IMR-90 (cell line): ENCODE results near the gene SENP5. TPM values are rescaled to one million over a fixed set of nuclear protein-coding genes. Genes with fewer than 3 reads are reported as not detected.
"Not testable (repeated sequence)": the region's sequence is repeated elsewhere in the genome, so short reads cannot be mapped to it uniquely, and the experiment has no call there.

ENCODE experiments used
- ATAC-seq: fragments of 200-7000 bp; cut with Tn5 transposase; 2 replicates; pipeline ENCODE4 v1.9.1; 2020; ENCODE audit warnings: low read depth, mild to moderate bottlenecking, moderate library complexity
- BruUV-seq: library from RNA; stranded (reverse); fragments of 400-500 nt; replicated peaks from 2 replicates; lab custom pipeline; 2021; lab: Mats Ljungman, UMichigan
- CTCF ChIA-PET: fragments of 300-600 bp; formaldehyde crosslinking; extraction: SDS; loops from one replicate; lab custom pipeline; 2021; ENCODE audit warnings: antibody characterized with exemption; lab: Yijun Ruan, JAX
- POLR2A ChIA-PET: fragments of 300-600 bp; sonication (Branson Sonifier 250); formaldehyde crosslinking; loops from one replicate; lab custom pipeline; 2022; ENCODE audit warnings: antibody characterized with exemption; ENCODE audit not compliant: unreplicated experiment; lab: Charles Lee
- DNase-seq: peaks from one replicate; pipeline ENCODE4 v3.0.0; 2013
- H2AFZ ChIP-seq: replicated peaks from 2 replicates; pipeline ENCODE3; 2013; ENCODE audit warnings: low read length, mild to moderate bottlenecking; ENCODE audit not compliant: poor library complexity
- H2AK5ac ChIP-seq: 2 replicates; pipeline ENCODE4 v1.6.1; 2013; ENCODE audit warnings: low read depth, low read length, inconsistent platforms
- H2AK9ac ChIP-seq: replicated peaks from 2 replicates; pipeline ENCODE3; 2013; ENCODE audit warnings: mild to moderate bottlenecking, low read depth, low read length, moderate library complexity; ENCODE audit not compliant: poor library complexity
- H2BK120ac ChIP-seq: 2 replicates; pipeline ENCODE4 v1.6.1; 2013; ENCODE audit warnings: low read depth, low read length, inconsistent platforms
- H2BK15ac ChIP-seq: 3 replicates; pipeline ENCODE4 v1.6.1; 2013; ENCODE audit warnings: low read depth, low read length, inconsistent platforms
- H2BK20ac ChIP-seq: 2 replicates; pipeline ENCODE4 v1.6.1; 2013; ENCODE audit warnings: low read depth, mild to moderate bottlenecking, inconsistent platforms, low read length, moderate library complexity
- H2BK5ac ChIP-seq: 2 replicates; pipeline ENCODE4 v1.6.1; 2013; ENCODE audit warnings: mild to moderate bottlenecking, low read depth, low read length, inconsistent platforms; ENCODE audit not compliant: poor library complexity, severe bottlenecking
- H3K14ac ChIP-seq: replicated peaks from 2 replicates; pipeline ENCODE4 v1.6.1; 2013; ENCODE audit warnings: low read depth, low read length, inconsistent platforms
- H3K18ac ChIP-seq: 2 replicates; pipeline ENCODE4 v1.6.1; 2013; ENCODE audit warnings: low read depth, low read length, control low read depth
- H3K23ac ChIP-seq: 2 replicates; pipeline ENCODE4 v1.6.1; 2013; ENCODE audit warnings: low read depth, low read length, inconsistent platforms
- H3K27ac ChIP-seq: 2 replicates; pipeline ENCODE4 v1.5.1; 2013; ENCODE audit warnings: mild to moderate bottlenecking, control low read depth, low read length; ENCODE audit not compliant: insufficient read depth
- H3K27me3 ChIP-seq: 2 replicates; pipeline ENCODE4 v1.6.1; 2013; ENCODE audit warnings: low read length; ENCODE audit not compliant: control insufficient read depth, insufficient read depth
- H3K36me3 ChIP-seq: 2 replicates; pipeline ENCODE4 v1.6.1; 2013; ENCODE audit warnings: low read length, mixed read lengths; ENCODE audit not compliant: control insufficient read depth, insufficient read depth
- H3K4ac ChIP-seq: 2 replicates; pipeline ENCODE4 v1.6.1; 2013; ENCODE audit warnings: low read depth, low read length, inconsistent platforms
- H3K4me1 ChIP-seq: 2 replicates; pipeline ENCODE4 v1.6.1; 2013; ENCODE audit warnings: low read length, mixed read lengths; ENCODE audit not compliant: control insufficient read depth, insufficient read depth
- H3K4me2 ChIP-seq: 2 replicates; pipeline ENCODE4 v1.6.1; 2013; ENCODE audit warnings: low read depth, mild to moderate bottlenecking, control low read depth, low read length, moderate library complexity
- H3K4me3 ChIP-seq: 2 replicates; pipeline ENCODE4 v1.5.1; 2013; ENCODE audit warnings: low read depth, mild to moderate bottlenecking, control low read depth, low read length, moderate library complexity; ENCODE audit not compliant: insufficient read depth
- H3K56ac ChIP-seq: 2 replicates; pipeline ENCODE4 v1.6.1; 2013; ENCODE audit warnings: low read length, inconsistent platforms; ENCODE audit not compliant: insufficient read depth; ENCODE audit errors: extremely low read depth
- H3K79me1 ChIP-seq, 2 experiments: 2 replicates each; pipeline ENCODE4 v1.6.1; 2013; ENCODE audit warnings: low read length in 2 of 2, inconsistent platforms in 1 of 2, low read depth in 1 of 2
- H3K9ac ChIP-seq: 2 replicates; pipeline ENCODE4 v1.6.1; 2013; ENCODE audit warnings: low read depth, low read length, control low read depth
- H3K9me1 ChIP-seq: 2 replicates; pipeline ENCODE4 v1.6.1; 2013; ENCODE audit warnings: low read length, inconsistent platforms; ENCODE audit not compliant: insufficient read depth
- H3K9me3 ChIP-seq: 2 replicates; pipeline ENCODE4 v1.6.1; 2013; ENCODE audit warnings: low read length; ENCODE audit not compliant: control insufficient read depth, insufficient read depth
- H4K20me1 ChIP-seq: 2 replicates; pipeline ENCODE4 v1.6.1; 2013; ENCODE audit warnings: low read length, inconsistent platforms; ENCODE audit not compliant: insufficient read depth
- H4K5ac ChIP-seq: 2 replicates; pipeline ENCODE4 v1.6.1; 2013; ENCODE audit warnings: mild to moderate bottlenecking, low read depth, low read length, control low read depth
- H4K8ac ChIP-seq, 2 experiments: 2 replicates each; pipeline ENCODE4 v1.6.1; 2013; ENCODE audit warnings: low read depth in 2 of 2, low read length in 2 of 2, control low read depth in 1 of 2, inconsistent platforms in 1 of 2
- H4K91ac ChIP-seq: 2 replicates; pipeline ENCODE4 v1.6.1; 2013; ENCODE audit warnings: low read depth, low read length, inconsistent platforms; ENCODE audit not compliant: insufficient read depth
- SMC3 ChIP-seq: fragments of 150-350 bp; IDR thresholded peaks from 2 replicates; pipeline ENCODE4 v1.6.1; 2016; ENCODE audit warnings: low read depth, mild to moderate bottlenecking, antibody characterized with exemption, low read length, moderate library complexity
- WGBS, 2 experiments: methylation state at CpG; one replicate each; pipeline versions ENCODE4 v1.1.5 to v1.1.7; 2013; ENCODE audit warnings: missing lambda C conversion rate in 2 of 2; ENCODE audit not compliant: insufficient read length in 1 of 2; ENCODE audit errors: extremely low coverage in 2 of 2; 5-methylcytosine and 5-hydroxymethylcytosine counted together
- dilution Hi-C: fragments of 300-500 bp; cut with HindIII; formaldehyde crosslinking; loops from one replicate; pipeline ENCODE4 v1.14.3; 2018; ENCODE audit warnings: low sequenced_read_pairs; ENCODE audit not compliant: unreplicated experiment
- in situ Hi-C: fragments of 300-500 bp; cut with MboI; formaldehyde crosslinking; loops from 3 replicates; pipeline ENCODE4 v1.14.3; 2019; ENCODE audit warnings: low sequenced_read_pairs, inconsistent platforms, mixed read lengths
- intact Hi-C: fragments of 100-400 bp; cut with micrococcal nuclease; formaldehyde crosslinking; loops from 2 replicates; pipeline ENCODE4 v1.10.0; 2022
- polyA plus RNA-seq, 3 experiments: library from polyadenylated mRNA; depleted of rRNA; stranded (reverse); fragments of >200 nt; gene quantifications; 2 replicates each; pipeline ENCODE4 v1.2.3, GENCODE V29; 2012; ENCODE audit warnings: low replicate concordance in 1 of 3
- total RNA-seq: library from RNA; depleted of rRNA; stranded (reverse); fragments of >200 nt; gene quantifications from 2 replicates; pipeline ENCODE4 v1.2.3, GENCODE V29; 2012

The SENP5 gene
- total and polyA plus RNA-seq, 2 of the 4 experiments (the other 2 are of a cell fraction): 7.4 to 44.4 TPM

GRCh38 chr3:196872316-196872715, 4.6 kb downstream of the SENP5 start:
- in situ Hi-C loops: no loop called here
- Histone ChIP-seq H3K4me1 (peaks cover 4% of the 10 kb centered on the region), H3K4me2 (peak overlapping the region; percentile 42; the same call in 1 of the 2 replicates), H2AK9ac (no peak overlapping the region), H2BK120ac (no peak overlapping the region), H2AK5ac (no peak overlapping the region), H3K36me3 (no peaks in the 10 kb centered on the region; the same call in 1 of the 2 replicates), H3K4me3 (no peak overlapping the region), H3K56ac (no peak overlapping the region), H3K27me3 (no peaks in the 10 kb centered on the region), H3K79me1 (peaks cover 17 to 51% of the 10 kb centered on the region in 2 experiments), H2AFZ (no peak overlapping the region), H2BK20ac (no peak overlapping the region), H4K20me1 (peaks cover 72% of the 10 kb centered on the region), H4K91ac (no peak overlapping the region), H3K9me3 (no peaks in the 10 kb centered on the region), H4K8ac (no peak overlapping the region), H3K4ac (no peak overlapping the region), H2BK5ac (no peak overlapping the region), H3K18ac (no peak overlapping the region), H4K5ac (no peak overlapping the region), H3K23ac (no peak overlapping the region), H3K9me1 (0 out of 2 replicates have a peak, but pooled peaks cover 3% of the 10 kb centered on the region), H3K14ac (no peak overlapping the region), H2BK15ac (no peak overlapping the region), H3K27ac (no peak overlapping the region), H3K9ac (no peak overlapping the region)
- no peak for TF ChIP-seq SMC3
- no TSS peak for BruUV-seq
- ChIA-PET POLR2A (no interaction called here), CTCF (no interaction called here)
- intact Hi-C loops: no loop called here
- peak; percentile 30 for ATAC-seq
- dilution Hi-C loops: no loop called here
- peak; percentile 72 for DNase-seq
- WGBS, 2 experiments: 100% methylated on average over 1 of the region's 4 CpGs; no CpG with 5 or more reads in 1 of the 2 experiments

- H3K27ac ChIP-seq, H2AK9ac ChIP-seq, DNase-seq, H3K36me3 ChIP-seq, H2BK20ac ChIP-seq, H4K5ac ChIP-seq, H3K9ac ChIP-seq, CTCF ChIA-PET, H2BK5ac ChIP-seq, H3K56ac ChIP-seq, H3K4me3 ChIP-seq, intact Hi-C loops, H3K4me1 ChIP-seq, H3K14ac ChIP-seq, H3K4me2 ChIP-seq, H2AFZ ChIP-seq, H3K4ac ChIP-seq, in situ Hi-C loops, ATAC-seq, H2BK15ac ChIP-seq, H3K23ac ChIP-seq, H2BK120ac ChIP-seq, dilution Hi-C loops, H3K27me3 ChIP-seq, H2AK5ac ChIP-seq, H4K91ac ChIP-seq, BruUV-seq, POLR2A ChIA-PET, H3K9me1 ChIP-seq, H4K8ac ChIP-seq, H3K18ac ChIP-seq, H3K9me3 ChIP-seq: not testable (repeated sequence)
- peaks cover 73% of the 10 kb centered on the region for H4K20me1 ChIP-seq
- 100% methylated on average over 3 of the region's 7 CpGs; no CpG with 5 or more reads in 1 of the 2 experiments for WGBS, 2 experiments
- peaks cover 14 to 59% of the 10 kb centered on the region in 2 experiments for H3K79me1 ChIP-seq
Observed at GRCh38 chr3:196874511-196875094, 6.9 kb downstream of the SENP5 start.
